KOPT-K1 (cell line): ENCODE measurements around the gene DLX3.

Experiments used
- H3K27ac ChIP-seq: fragments of 200-600 bp; sonication (generic); 2 replicates; pipeline ENCODE4 v1.5.1; 2016; ENCODE audit warnings: antibody characterized with exemption, mild to moderate bottlenecking, low read depth, low read length; ENCODE audit not compliant: poor library complexity, severe bottlenecking
- H3K36me3 ChIP-seq: fragments of 200-600 bp; sonication (generic); 2 replicates; pipeline ENCODE4 v1.5.1; 2017; ENCODE audit warnings: antibody characterized with exemption, mild to moderate bottlenecking, low read length, moderate library complexity; ENCODE audit not compliant: insufficient read depth
- H3K9me3 ChIP-seq: fragments of 200-600 bp; sonication (generic); 2 replicates; pipeline ENCODE4 v1.5.1; 2017; ENCODE audit warnings: antibody characterized with exemption, low read length, mild to moderate bottlenecking; ENCODE audit not compliant: insufficient read depth, poor library complexity, severe bottlenecking

The DLX3 gene

GRCh38 chr17:49946208-49946607, 48.8 kb downstream of the DLX3 start:
- Histone ChIP-seq H3K36me3 (no peaks in the 10 kb centered on the region), H3K27ac (no peak overlapping the region), H3K9me3 (no peaks in the 10 kb centered on the region)

GRCh38 chr17:49944273-49944870, 50.7 kb downstream of the DLX3 start:
- no peaks in the 10 kb centered on the region for H3K9me3 ChIP-seq
- H3K36me3 ChIP-seq: no peaks in the 10 kb centered on the region
- no peak overlapping the region for H3K27ac ChIP-seq

- Histone ChIP-seq H3K27ac (no peak overlapping the region), H3K36me3 (no peaks in the 10 kb centered on the region), H3K9me3 (no peaks in the 10 kb centered on the region)
Measured at GRCh38 chr17:49942947-49943346, 52.1 kb downstream of the DLX3 start.

- Histone ChIP-seq H3K36me3 (no peaks in the 10 kb centered on the region), H3K27ac (no peak overlapping the region), H3K9me3 (no peaks in the 10 kb centered on the region)
Measured at GRCh38 chr17:49941427-49941826, 53.6 kb downstream of the DLX3 start.
